ENCODE data around the gene NKD1.

DNA sequence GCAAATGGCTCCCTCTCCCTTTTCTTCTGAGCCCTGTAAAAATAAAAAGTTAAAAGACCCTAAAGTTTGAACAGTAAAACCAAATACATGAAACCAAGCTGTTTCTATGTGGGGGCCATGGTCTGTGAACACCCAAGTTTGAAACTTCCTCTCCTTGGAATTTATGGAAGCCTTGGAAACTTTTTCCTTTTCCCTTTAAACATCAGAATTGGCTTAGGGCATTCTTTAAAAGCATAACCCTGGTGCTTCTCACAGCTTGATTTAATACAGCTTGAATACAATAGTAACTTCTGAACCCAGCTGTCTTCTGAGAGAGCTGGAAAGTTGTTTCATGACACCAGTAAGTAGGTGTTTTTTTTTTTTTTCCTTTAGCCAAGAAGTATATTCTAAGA is 26.5 kb downstream of the NKD1 start:
- TF ChIP-seq CTCF (IDR thresholded peaks at IDR 0.05) (no peak), POLR2A (IDR thresholded peaks at IDR 0.05) (no peak)
